HG02852 (cell line): ENCODE results near the gene ERMAP.
"Not testable (repeated sequence)": the region's sequence is repeated elsewhere in the genome, so short reads cannot be mapped to it uniquely, and the experiment has no call there.

Experiments used
- ATAC-seq: cut with Tn5 transposase; IDR thresholded peaks from one replicate; pipeline ENCODE4 v1.9.1; 2021; ENCODE audit warnings: mild to moderate bottlenecking, moderate library complexity; ENCODE audit not compliant: unreplicated experiment

ERMAP gene

DNA sequence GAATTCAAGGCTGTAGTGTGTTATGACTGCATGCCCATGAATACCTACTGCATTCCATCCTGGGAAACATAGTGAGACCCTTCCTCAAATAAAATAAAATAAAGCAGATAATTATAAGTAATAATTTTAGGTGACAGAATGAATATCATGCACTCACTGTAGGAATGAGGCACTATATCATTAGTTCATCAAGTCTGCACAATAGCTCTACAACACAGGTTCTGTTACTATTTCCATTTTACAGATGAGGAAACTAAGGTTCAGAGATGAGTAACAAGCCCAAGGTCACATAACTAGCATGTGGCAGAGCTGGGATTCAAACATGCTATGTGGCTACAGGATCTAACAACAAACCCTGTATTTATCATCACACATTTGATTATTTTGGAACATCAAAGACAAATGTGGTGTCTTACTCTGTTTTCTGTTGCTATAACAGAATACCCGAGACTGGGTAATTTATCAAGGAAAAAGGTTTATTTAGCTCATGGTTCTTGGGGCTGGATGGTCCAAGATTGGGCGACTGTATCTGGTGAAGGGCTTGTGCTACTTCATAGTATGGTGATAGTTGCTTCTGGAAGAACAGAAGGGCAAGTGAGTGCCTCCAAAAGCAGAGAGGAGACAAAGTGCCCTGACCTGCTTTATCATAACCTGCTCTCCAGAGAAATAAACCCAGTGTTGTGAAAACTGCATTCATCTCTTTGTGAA is 24.7 kb downstream of the ERMAP start:
- no peak for ATAC-seq

DNA sequence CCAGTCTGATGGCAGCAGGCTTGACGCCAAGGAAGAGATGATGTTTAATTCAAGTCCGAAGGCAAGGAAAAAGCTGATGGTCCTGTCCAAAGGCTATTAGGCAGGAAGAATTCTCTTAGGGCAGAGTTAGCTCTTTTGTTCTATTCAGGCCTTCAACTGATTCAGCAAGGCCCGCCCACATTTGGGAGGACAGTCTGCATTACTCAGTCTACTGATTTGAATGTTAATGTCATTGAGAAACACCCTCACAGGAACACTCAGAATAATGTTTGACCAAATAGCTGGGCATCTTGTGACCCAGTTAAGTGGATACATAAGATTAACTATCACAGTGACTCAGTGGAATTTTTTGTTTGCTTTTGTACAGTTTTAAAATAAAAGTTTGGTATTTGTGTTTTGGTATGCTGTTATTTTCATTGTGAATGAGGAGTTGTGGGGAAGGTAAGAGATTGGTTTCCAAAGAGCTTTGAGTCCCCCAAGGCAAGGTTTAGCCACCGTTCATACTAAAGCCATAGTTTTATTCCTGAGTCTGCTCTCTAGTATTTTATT is 27.7 kb downstream of the ERMAP start:
- no peak for ATAC-seq

DNA sequence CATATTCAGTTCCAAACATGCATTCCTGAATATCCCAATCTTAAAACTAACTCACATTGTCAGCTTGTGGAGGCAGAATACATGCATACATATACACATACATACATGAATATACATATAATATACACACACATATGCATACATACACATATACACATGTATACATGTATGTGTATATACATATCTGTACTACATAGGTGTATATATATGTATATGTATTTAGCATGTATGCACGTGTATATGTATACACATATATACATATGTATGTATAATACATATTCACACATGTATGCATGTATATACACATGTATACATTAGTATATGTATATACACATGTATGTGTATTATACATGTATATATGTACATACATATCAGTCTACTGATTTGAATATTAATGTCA is 28.3 kb downstream of the ERMAP start:
- ATAC-seq, result no peak

DNA sequence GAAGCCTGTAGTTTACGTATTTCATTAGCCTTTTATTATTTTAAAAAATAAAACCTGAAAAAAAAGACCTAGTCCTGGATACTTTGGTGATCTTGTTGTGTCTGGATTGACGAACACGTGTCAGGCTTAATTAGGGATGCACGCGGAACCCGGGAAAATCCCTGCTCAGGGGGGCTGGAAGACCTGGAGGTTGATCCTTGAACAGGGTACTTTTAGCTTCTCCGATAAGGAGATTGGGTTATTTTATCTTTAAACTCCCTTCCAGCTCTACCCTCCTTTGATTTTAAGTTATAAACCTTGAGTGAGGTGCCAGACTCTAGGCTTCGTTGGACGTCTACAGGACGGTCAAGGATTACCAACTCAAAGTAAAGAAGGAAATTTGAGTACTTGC is 28.9 kb downstream of the ERMAP start:
- ATAC-seq, result peak; percentile 6

DNA sequence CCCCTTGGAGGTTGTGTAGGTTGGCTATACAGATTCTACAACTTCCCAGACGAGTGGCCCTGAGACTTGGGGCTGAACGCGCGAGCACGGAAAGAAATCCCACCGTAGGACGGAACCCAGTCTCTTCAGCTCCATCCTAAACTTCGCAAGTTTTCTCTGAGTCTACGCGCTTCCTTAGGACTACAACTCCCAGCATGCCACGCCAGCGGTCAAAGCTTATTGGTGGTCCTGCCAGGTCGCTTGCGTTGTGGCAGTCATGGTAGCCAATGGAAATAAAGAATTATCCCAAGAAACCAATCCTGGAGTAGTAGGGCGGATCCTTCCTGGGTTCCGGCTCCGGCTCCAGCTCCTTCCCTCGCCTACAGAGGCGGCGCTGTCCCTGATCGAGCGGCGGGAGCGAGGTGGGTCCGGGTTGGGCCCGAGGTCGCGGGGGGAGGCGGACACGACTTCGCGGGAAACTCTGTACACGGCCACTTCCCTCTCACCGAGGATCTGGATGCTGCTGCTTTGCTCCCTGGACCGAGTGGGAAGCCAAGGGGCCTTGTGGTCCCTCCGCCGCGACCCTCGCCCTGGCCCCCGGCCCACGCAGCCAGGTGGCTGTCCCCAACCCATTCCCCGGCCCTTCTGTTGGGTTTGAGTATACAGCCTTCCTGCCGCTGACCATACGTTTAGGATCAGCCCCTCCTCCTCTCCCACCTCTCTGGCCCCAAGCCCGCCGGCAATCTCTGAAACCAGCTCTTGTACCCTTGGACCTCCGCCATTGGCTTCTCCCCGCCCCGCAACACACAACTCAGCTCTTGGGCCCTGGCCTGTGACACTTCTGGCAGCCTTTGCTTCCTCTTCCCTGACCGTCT is 29.6 kb downstream of the ERMAP start, which contains the start of gene ZNF691:
Gene ZNF691, plus strand, starts transcription at position 357 of the 854 bp plus-strand sequence. CDS start 3,046 bp downstream, outside the sequence.
- ATAC-seq, result peak; percentile 96

DNA sequence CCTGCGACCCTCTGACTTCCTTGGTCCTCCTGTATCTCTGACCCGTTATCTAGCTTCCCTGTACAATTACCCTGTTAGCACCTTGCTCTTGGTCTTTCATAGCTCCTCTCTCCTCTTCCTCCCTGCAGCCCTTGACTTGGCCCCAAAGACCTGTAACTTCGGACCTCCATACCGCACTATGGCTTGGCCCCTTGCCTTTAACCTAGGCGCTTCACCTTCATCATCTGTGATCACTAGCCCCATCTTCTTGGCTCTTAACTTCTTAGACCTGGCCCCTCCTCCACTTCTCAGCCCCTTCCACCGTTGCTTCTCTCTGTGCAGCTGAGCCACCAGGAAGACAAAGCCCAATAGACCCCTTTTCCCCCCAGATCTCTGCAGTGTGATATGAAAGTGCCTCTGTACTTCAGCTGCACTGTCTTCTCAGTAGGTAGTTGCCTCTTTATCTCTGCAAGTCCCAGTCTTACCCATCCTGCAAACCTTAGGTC is 30.2 kb downstream of the ERMAP start:
- ATAC-seq, result no peak

DNA sequence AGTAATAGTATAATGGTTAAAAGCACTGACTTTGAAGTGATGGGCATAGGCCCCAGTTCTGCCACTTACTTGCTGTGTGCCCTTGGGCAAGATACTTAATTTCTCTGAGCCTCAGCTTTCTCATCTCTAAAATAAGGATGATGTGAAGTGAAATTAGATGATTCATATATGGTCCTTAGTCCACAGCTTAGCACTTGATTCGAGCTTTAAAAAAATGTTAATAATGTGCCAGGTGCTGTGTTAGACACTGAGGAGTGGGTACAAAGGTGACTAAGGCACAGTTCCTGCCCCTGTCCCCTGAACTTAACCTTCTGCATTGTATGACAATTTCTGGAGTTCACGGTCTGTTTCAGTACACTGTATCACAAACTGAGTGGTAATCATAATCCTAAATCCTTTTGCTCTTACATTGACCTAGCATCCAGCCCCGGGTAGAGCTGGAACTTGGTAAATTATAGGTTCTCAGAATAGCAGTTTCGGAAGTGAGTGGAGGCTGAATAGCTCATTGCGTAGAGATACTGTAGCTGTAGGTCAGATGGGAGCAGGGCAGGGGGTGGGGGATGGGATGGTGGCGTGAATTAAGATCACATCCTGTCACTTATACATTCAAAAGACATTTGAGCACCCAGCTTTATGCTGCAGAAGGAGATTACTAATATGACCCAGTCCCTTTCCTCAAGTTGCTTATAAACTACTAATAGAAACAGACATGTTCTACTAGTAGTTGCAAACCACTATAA is 31.0 kb downstream of the ERMAP start:
- no peak for ATAC-seq

DNA sequence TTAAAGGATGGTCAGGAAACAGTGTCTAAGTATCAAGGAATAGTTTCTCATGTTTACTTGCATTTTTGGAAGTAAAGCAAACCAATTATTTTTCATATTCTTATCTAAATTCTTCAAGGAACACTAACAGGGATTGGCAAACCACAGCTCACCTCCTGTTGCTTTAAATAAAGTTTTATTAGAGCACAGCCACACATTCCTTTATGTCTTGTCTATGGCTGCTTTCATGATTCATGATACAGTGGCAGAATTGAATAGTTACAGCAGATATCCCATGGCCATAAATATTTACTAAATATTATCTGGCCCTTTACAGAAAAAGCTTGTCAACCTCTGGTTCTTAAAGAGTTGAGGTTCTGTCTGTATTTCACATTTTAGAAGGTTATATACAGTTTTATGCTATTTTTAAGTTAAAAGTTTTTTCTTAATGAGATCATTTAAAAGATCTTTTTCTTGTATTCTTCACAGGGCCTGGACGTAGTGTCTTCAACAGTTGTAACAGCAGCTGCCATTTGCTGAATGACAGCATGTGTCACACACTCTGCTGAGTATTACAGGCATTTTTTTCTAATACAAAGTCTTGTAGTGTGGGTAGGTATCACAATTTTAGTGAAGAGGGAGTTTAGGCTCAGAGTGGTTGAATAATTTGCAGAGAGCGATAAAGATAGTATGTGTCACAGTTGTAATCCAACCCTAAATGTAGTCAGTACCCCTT is 32.1 kb downstream of the ERMAP start:
- no peak for ATAC-seq

DNA sequence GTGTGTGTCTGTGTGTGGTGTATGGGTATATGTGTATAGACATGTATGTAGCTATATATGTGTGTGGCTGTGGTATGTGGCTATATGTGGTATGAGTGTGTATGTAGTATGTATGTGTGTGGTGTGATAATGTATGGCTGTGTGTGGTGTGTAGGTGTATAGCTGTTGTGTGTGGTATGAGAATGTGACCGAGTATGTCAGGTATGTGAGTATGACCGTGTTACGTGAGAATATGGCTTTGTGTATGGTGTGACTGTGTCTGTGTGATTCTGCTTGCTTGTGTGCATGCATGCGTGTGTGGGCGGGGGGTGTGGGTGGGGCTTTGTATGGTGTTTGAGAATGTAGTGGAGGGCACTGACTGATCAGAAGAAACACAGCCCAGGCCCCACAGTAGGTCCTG is 33.0 kb downstream of the ERMAP start:
- no peak for ATAC-seq

DNA sequence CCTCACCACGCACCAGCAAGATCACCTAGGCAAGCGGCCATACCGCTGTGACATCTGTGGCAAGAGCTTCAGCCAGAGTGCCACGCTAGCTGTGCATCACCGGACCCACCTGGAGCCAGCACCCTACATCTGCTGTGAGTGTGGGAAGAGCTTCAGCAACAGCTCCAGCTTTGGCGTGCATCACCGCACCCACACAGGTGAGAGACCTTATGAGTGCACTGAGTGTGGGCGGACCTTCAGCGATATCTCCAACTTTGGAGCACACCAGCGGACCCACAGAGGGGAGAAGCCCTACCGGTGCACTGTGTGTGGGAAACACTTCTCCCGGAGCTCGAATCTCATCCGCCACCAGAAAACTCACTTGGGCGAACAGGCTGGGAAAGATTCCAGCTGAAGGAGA is 34.5 kb downstream of the ERMAP start:
- ATAC-seq, result no peak

DNA sequence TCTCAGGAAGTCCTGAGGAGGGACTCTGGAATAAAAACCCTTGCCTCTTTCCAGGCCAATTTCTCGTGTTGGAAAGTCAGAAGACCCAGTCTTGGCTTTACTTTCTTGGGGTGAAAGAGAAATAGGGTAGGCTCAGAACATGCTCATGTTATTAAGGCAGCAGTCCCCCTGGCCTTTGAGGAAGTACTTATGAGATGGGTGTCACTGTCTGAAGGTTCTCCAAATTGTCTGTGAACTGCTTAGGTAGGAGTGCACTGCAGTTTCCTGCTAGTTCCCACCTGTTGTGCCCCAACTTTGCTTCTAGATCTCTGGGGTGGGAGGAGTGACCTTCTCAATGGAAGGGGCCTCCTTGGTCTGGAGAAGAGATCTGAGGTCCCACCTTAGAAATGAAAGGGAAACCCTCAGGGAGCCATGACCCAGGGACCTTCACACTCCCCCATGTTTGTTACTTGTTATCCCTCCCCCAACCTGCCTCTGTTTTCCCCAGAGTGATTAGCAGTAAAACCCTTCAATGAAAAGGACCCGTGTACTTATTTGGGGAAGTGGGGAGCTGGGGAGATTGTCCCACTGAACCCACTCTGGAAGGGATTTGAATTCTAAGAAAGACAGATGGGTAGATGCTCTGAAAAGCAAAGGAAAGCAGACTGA is 35.2 kb downstream of the ERMAP start:
- no peak for ATAC-seq

DNA sequence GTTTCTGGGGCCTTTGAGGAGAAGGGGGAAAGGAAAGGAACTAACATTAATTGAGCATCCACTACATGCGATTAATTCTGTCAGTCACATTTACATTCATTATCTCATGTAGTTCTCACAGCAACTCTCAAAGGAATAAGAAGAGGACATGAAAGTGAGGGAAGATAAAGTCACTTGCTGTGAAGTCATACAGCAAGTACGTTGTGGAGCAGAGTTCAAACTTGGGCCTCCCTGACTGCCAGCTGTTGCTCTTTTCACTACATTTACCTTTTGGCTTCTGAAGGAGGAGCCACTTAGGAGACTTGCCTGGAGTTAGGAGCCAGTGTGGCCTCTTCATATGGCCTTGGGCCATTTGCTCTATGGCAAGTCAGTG is 35.7 kb downstream of the ERMAP start:
- no peak for ATAC-seq

DNA sequence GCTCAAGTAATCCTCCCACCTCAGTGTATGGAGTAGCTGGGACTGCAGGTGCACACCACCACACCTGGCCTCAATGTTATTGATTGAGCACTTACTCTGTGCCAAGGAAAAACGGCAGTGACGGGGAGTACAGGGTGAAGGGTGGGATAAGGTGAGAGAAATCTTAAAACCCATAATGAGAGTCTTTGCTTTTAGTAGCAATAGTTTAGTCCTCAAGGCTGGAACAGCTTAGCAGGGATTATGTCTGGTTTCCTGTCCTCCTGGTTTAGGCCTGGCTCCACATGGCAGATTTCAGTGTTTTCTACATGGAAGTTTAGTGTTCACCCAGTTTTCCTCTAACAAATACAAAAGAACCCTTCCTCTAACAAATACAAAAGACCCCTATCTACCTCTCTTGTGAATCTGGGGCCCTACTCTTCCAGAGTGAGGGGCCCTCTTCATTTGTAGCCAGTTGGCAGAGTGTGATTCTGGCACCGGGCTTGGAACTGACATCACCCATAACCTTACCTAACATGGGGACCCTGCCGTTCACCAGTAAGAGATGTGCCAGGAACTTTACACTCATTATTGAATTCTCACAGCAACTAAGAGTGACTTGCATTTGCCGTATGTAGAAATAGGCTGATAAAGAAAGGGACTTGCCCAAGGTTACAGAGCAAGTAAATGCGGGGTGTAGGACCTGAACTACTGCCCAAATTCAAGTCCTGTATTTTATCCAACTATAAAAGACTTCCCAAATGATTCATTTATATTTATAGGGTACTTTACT is 36.4 kb downstream of the ERMAP start:
- ATAC-seq, result no peak

DNA sequence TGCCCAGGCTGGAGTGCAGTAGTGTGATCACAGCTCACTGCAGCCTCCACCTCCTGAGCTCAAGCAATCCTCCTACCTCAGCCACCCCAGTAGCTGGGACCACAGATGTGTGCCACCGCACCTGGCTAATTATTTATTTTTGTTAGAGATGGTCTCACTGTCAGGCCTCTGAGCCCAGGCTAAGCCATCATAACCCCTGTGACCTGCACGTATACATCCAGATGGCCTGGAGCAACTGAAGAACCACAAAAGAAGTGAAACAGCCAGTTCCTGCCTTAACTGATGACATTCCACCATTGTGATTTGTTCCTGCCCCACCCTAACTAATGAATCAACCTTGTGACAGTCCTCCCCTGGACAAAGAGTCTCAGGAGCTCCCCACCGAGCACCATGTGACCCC is 39.6 kb downstream of the ERMAP start:
- not testable (repeated sequence) for ATAC-seq

DNA sequence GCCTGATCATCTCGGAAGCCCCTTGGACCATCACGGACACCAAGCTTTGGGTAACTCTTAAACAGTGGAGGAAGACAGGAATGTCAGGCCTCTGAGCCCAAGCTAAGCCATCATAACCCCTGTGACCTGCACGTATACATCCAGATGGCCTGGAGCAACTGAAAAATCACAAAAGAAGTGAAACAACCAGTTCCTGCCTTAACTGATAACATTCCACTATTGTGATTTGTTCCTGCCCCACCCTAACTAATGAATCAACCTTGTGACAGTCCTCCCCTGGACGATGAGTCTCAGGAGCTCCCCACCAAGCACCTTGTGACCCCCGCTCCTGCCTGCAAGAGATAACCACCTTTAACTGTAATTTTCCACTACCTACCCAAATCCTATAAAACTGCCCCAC is 42.4 kb downstream of the ERMAP start:
- not testable (repeated sequence) for ATAC-seq

DNA sequence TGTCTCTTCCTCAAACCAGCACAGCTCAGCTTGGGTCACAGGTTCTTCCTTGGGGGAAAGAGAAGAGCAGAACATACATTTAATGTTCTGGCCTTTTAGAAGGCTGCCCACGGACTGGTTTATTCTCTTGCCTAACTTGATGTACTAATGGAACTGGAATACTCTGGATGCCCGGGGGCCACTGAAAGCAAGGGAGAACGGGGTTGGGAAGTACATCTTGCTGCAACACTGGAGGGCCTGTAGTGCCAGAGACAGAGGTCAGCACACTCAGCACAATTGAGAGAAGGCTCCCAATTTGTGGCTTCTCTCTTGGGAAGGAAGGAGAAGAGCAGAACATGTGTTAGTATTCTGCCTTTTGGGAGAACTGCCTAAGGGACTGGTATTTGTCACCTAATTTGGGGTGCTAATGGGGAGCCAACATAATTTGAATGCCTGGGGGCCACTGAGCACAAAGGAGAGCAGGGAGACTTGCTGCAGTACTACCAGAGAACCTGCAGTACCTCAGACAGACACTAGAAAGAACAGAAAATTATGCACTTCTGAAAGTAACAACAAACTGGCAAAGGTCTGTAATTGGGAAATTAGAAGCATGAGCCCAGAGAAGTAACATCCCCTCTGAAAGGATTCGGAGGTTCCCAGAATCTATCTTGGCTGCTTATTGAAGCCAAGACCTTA is 43.6 kb downstream of the ERMAP start:
- no peak for ATAC-seq

DNA sequence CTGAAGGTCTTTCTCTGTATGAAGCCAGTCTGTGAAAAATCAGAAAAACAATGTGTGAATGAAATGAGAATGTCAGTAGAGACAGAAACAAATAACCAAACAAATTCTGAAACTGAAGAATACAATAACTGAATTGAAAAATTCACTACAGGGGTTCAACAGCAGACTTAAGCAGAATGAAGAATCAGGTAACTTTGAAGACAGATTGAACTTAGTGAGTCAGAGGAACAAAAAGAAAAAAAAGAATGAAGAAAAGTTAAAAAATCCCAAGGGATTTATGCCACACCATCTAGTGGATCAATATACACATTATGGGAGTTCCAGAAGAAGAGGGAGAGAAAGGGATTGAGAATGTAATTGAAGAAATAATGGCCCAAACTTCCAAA is 44.1 kb downstream of the ERMAP start:
- ATAC-seq, result no peak

DNA sequence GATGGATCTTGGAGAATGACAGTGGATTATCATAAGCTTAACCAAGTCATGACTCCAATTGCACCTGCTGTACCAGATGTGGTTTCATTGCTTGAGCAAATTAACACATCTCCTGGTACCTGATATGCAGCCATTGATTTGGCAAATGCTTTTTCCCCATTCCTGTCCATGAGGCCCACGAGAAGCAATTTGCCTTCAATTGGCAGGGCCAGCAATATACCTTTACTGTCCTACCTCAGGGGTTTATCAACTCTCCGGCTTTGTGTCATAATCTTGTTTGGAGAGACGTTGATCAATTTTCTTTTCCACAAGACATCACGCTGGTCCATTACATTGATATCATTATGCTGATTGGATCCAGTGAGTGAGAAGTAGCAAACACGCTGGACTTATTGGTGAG is 49.6 kb downstream of the ERMAP start:
- ATAC-seq, result no peak

DNA sequence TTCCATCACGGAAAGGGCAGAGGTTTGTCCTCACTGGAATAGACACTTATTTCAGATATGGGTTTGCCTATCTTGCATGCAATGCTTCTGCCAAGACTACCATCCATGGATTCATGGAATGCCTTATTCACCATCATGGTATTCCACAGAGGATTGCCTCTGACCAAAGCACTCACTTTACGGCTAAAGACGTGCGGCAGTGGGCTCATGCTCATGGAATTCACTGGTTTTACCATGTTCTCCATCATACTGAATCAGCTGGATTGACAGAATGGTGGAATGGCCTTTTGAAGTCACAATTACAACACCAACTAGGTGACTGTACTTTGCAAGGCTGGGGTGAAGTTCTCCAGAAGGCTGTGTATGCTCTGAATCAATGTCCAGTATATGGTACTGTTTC is 51.5 kb downstream of the ERMAP start:
- not testable (repeated sequence) for ATAC-seq
